Natural killer cell (primary cell): ENCODE measurements around the gene PRXL2A. TPM values are rescaled to one million over a fixed set of nuclear protein-coding genes. Genes with fewer than 3 reads are reported as not detected.

Experiments
- ATAC-seq, 3 donors: fragments of 150-1000 bp in 2 of 3; fragments of 200-7000 bp in 1 of 3; cut with Tn5 transposase; 1 replicate in 1 of 3; 2 replicates in 2 of 3; pipeline ENCODE4 v1.10.0; 2021; ENCODE audit warnings: mild to moderate bottlenecking in 2 of 3, moderate library complexity in 2 of 3
- DNase-seq, 2 donors: peaks; one replicate each; pipeline versions ENCODE4 v3.0.0 to v3.0.0-alpha.2; 2013 to 2021; ENCODE audit warnings: mixed read lengths in 1 of 2
- H3K27ac ChIP-seq: one replicate; pipeline ENCODE4 v1.5.1; 2013; ENCODE audit warnings: mild to moderate bottlenecking, low read length
- H3K27me3 ChIP-seq: one replicate; pipeline ENCODE4 v1.6.1; 2013; ENCODE audit warnings: low read length; ENCODE audit not compliant: control insufficient read depth, insufficient read depth
- H3K36me3 ChIP-seq: one replicate; pipeline ENCODE4 v1.6.1; 2013; ENCODE audit warnings: low read length; ENCODE audit not compliant: control insufficient read depth, insufficient read depth
- H3K4me1 ChIP-seq: one replicate; pipeline ENCODE4 v1.6.1; 2013; ENCODE audit warnings: low read length; ENCODE audit not compliant: control insufficient read depth, insufficient read depth
- H3K4me3 ChIP-seq: one replicate; pipeline ENCODE4 v1.5.1; 2013; ENCODE audit warnings: low read length
- H3K9me3 ChIP-seq: one replicate; pipeline ENCODE4 v1.6.1; 2013; ENCODE audit warnings: low read length; ENCODE audit not compliant: control insufficient read depth, insufficient read depth
- H3K27ac Mint-ChIP-seq, 2 donors: one replicate each; pipeline ENCODE4 v1.8.0; 2022; ENCODE audit warnings: mild to moderate bottlenecking in 2 of 2, mixed read lengths in 2 of 2, moderate library complexity in 1 of 2
- H3K27me3 Mint-ChIP-seq, 2 donors: one replicate each; pipeline ENCODE4 v1.8.0; 2022; ENCODE audit warnings: low read depth in 2 of 2, mixed read lengths in 2 of 2
- H3K36me3 Mint-ChIP-seq: one replicate; pipeline ENCODE4 v1.8.0; 2022; ENCODE audit warnings: mixed read lengths
- H3K4me1 Mint-ChIP-seq, 2 donors: one replicate each; pipeline ENCODE4 v1.8.0; 2022; ENCODE audit warnings: mixed read lengths in 2 of 2
- H3K4me3 Mint-ChIP-seq: one replicate; pipeline ENCODE4 v1.8.0; 2022; ENCODE audit warnings: mild to moderate bottlenecking, moderate library complexity, mixed read lengths
- H3K9me3 Mint-ChIP-seq, 2 donors: one replicate each; pipeline ENCODE4 v1.8.0; 2022; ENCODE audit warnings: mixed read lengths in 2 of 2
- WGBS: methylation state at CpG from one replicate; pipeline ENCODE4 v1.1.7; 2013; ENCODE audit warnings: missing lambda C conversion rate; ENCODE audit not compliant: insufficient coverage; 5-methylcytosine and 5-hydroxymethylcytosine counted together
- intact Hi-C: fragments of 100-400 bp; cut with micrococcal nuclease; formaldehyde crosslinking; loops from one replicate; pipeline ENCODE4 v1.14.2; 2022
- total RNA-seq, 4 donors: library from RNA; stranded (reverse); fragments of 120-200 nt in 1 of 4; gene quantifications; one replicate each; pipeline versions ENCODE4 v1.2.3 to v1.2.4, GENCODE V29; 2013 to 2022
- TF ChIP-seq, protein P1 (sequence below): fragments of 200-600 bp; IDR thresholded peaks from one replicate; pipeline ENCODE4 v1.8.0; 2022; ENCODE audit warnings: antibody characterized with exemption

The PRXL2A gene
- total RNA-seq, 3 donors from 2014 or later (not counting 1 experiment from before 2014, with no cell fraction given) = 1.3 to 1.8 (median 1.4) TPM

GRCh38 chr10:80425901-80426300 is 17.6 kb downstream of the PRXL2A start:
- H3K9me3 ChIP-seq = no peaks in the 10 kb centered on the region
- no peak overlapping the region for H3K27ac Mint-ChIP-seq
- no peak overlapping the region for H3K4me3 ChIP-seq
- H3K27me3 Mint-ChIP-seq = no peaks in the 10 kb centered on the region
- peaks cover 4% of the 10 kb centered on the region for H3K4me1 ChIP-seq
- H3K27ac ChIP-seq = no peak overlapping the region
- H3K4me3 Mint-ChIP-seq = no peak overlapping the region
- H3K9me3 Mint-ChIP-seq = no peaks in the 10 kb centered on the region
- no peak for ATAC-seq
- intact Hi-C loops = no loop called here
- no peaks in the 10 kb centered on the region for H3K4me1 Mint-ChIP-seq
- 80% methylated on average over 2 of the region's 2 CpGs for WGBS
- H3K27me3 ChIP-seq = no peaks in the 10 kb centered on the region
- TF ChIP-seq, protein P1, sequence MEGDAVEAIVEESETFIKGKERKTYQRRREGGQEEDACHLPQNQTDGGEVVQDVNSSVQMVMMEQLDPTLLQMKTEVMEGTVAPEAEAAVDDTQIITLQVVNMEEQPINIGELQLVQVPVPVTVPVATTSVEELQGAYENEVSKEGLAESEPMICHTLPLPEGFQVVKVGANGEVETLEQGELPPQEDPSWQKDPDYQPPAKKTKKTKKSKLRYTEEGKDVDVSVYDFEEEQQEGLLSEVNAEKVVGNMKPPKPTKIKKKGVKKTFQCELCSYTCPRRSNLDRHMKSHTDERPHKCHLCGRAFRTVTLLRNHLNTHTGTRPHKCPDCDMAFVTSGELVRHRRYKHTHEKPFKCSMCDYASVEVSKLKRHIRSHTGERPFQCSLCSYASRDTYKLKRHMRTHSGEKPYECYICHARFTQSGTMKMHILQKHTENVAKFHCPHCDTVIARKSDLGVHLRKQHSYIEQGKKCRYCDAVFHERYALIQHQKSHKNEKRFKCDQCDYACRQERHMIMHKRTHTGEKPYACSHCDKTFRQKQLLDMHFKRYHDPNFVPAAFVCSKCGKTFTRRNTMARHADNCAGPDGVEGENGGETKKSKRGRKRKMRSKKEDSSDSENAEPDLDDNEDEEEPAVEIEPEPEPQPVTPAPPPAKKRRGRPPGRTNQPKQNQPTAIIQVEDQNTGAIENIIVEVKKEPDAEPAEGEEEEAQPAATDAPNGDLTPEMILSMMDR = no peak
- DNase-seq = no peak
- H3K36me3 ChIP-seq = no peaks in the 10 kb centered on the region
- H3K36me3 Mint-ChIP-seq = no peaks in the 10 kb centered on the region

- ATAC-seq = no peak
- H3K27me3 ChIP-seq = no peaks in the 10 kb centered on the region
- H3K4me1 ChIP-seq = no peaks in the 10 kb centered on the region
- no peaks in the 10 kb centered on the region for H3K9me3 ChIP-seq
- TF ChIP-seq, protein P1 = no peak
- H3K36me3 ChIP-seq = no peaks in the 10 kb centered on the region
- DNase-seq = no peak
- H3K27ac ChIP-seq = no peak overlapping the region
- intact Hi-C loops = no loop called here
- no peak overlapping the region for H3K4me3 ChIP-seq
- H3K9me3 Mint-ChIP-seq = no peaks in the 10 kb centered on the region
- H3K27ac Mint-ChIP-seq = no peak overlapping the region
- no peaks in the 10 kb centered on the region for H3K36me3 Mint-ChIP-seq
- no peaks in the 10 kb centered on the region for H3K4me1 Mint-ChIP-seq
- H3K27me3 Mint-ChIP-seq = no peaks in the 10 kb centered on the region
- no peak overlapping the region for H3K4me3 Mint-ChIP-seq
- 100% methylated on average over 2 of the region's 2 CpGs for WGBS
Observed at GRCh38 chr10:80427541-80427940, 19.2 kb downstream of the PRXL2A start.

DNA sequence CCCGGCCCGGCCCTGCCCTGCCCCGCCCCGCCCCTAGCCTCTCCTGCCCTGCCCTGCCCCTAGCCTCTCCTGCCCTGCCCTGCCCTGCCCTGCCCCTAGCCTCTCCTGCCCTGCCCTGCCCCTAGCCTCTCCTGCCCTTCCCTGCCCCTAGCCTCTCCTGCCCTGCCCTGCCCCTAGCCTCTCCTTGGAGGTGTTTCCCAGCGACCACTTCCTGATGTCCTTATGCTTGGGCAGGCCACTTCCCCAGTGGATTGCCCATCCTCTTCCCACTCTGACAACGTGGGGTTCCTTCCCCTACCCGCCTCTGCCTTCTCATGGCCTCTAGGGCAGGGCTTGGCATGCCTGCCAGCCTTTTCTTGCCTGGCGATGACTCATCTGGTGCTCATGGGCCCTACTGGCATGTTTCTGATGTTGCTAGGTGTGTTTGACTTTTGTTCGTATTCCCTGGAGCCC is 21.2 kb downstream of the PRXL2A start:
- no peaks in the 10 kb centered on the region for H3K27me3 ChIP-seq
- ATAC-seq = no peak
- no peaks in the 10 kb centered on the region for H3K27me3 Mint-ChIP-seq
- DNase-seq = no peak
- H3K4me3 ChIP-seq = no peak overlapping the region
- H3K4me1 ChIP-seq = no peaks in the 10 kb centered on the region
- H3K36me3 ChIP-seq = no peaks in the 10 kb centered on the region
- 84% methylated on average over 9 of the region's 9 CpGs for WGBS
- no peak overlapping the region for H3K27ac Mint-ChIP-seq
- H3K9me3 Mint-ChIP-seq = no peaks in the 10 kb centered on the region
- no peaks in the 10 kb centered on the region for H3K4me1 Mint-ChIP-seq
- TF ChIP-seq, protein P1 = no peak
- H3K9me3 ChIP-seq = no peaks in the 10 kb centered on the region
- no peaks in the 10 kb centered on the region for H3K36me3 Mint-ChIP-seq
- no peak overlapping the region for H3K4me3 Mint-ChIP-seq
- intact Hi-C loops = no loop called here
- no peak overlapping the region for H3K27ac ChIP-seq

DNA sequence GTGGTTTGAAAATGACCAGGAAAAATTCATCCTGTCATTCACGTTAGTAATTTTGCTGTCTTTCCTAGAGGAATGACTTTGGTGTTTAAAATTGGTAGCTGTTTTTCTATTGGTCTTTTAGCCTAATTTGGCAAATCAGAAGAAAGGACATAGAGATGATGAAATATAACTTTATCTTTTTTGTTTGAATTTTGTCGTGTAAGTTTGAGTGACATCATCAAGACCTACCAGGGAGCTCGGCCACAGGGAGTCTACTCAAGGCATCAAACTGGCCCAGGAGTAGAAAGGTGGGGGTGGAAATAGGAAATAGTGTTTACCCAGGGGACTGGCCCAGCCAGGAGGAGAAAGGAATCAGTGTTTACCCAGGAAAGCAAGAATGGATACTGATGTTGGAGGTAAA is 24.8 kb downstream of the PRXL2A start:
- WGBS = 93% methylated on average over 3 of the region's 3 CpGs
- H3K4me3 ChIP-seq = no peak overlapping the region
- Mint-ChIP-seq H3K36me3 (no peaks in the 10 kb centered on the region), H3K4me1 (no peaks in the 10 kb centered on the region), H3K4me3 (no peak overlapping the region), H3K27me3 (peaks cover 6 to 16% of the 10 kb centered on the region in 2 donors), H3K9me3 (no peaks in the 10 kb centered on the region), H3K27ac (no peak overlapping the region)
- no peak for ATAC-seq
- TF ChIP-seq, protein P1 = no peak
- no peaks in the 10 kb centered on the region for H3K36me3 ChIP-seq
- H3K9me3 ChIP-seq = no peaks in the 10 kb centered on the region
- no peaks in the 10 kb centered on the region for H3K27me3 ChIP-seq
- no peak overlapping the region for H3K27ac ChIP-seq
- intact Hi-C loops = no loop called here
- DNase-seq = no peak
- H3K4me1 ChIP-seq = no peaks in the 10 kb centered on the region
